Fibroblast of lung (primary cell): ENCODE data around the gene SPEM1. TPM values are rescaled to one million over a fixed set of nuclear protein-coding genes. Genes with fewer than 3 reads are reported as not detected.

Experiments
- DNase-seq, 2 donors: peaks; one replicate each; pipeline versions ENCODE4 v3.0.0 to v3.0.0-alpha.2; 2010; ENCODE audit warnings: low read depth in 2 of 2
- H2AFZ ChIP-seq: 2 replicates; pipeline ENCODE4 v1.5.1; 2012; ENCODE audit warnings: low read length, control low read depth, inconsistent platforms
- H3K27ac ChIP-seq: 2 replicates; pipeline ENCODE4 v1.5.1; 2011; ENCODE audit warnings: low read length, control low read depth; ENCODE audit not compliant: insufficient read depth
- H3K27me3 ChIP-seq: 2 replicates; pipeline ENCODE4 v1.5.1; 2011; ENCODE audit warnings: mild to moderate bottlenecking, low read length; ENCODE audit not compliant: control insufficient read depth, insufficient read depth
- H3K36me3 ChIP-seq: 2 replicates; pipeline ENCODE4 v1.5.1; 2011; ENCODE audit warnings: low read length; ENCODE audit not compliant: control insufficient read depth, insufficient read depth
- H3K4me1 ChIP-seq: 2 replicates; pipeline ENCODE4 v1.5.1; 2011; ENCODE audit warnings: low read length; ENCODE audit not compliant: control insufficient read depth, insufficient read depth; ENCODE audit errors: extremely low read depth
- H3K4me2 ChIP-seq: 2 replicates; pipeline ENCODE4 v1.5.1; 2011; ENCODE audit warnings: low read length, control low read depth; ENCODE audit not compliant: insufficient read depth; ENCODE audit errors: extremely low read depth
- H3K4me3 ChIP-seq, 4 experiments: fragments of 200-600 bp in 1 of 4; sonication (generic) in 1 of 4; replicated peaks in 1 of 4; 2 replicates each; pipeline ENCODE4 v1.5.1; 2011 to 2016; ENCODE audit warnings: low read length in 4 of 4, low read depth in 3 of 4, mild to moderate bottlenecking in 3 of 4, control low read depth in 2 of 4, inconsistent platforms in 1 of 4, mixed read lengths in 1 of 4; ENCODE audit not compliant: insufficient read depth in 1 of 4; ENCODE audit errors: control extremely low read depth in 1 of 4
- H3K79me2 ChIP-seq: 2 replicates; pipeline ENCODE4 v1.5.1; 2012; ENCODE audit warnings: mild to moderate bottlenecking, low read length, inconsistent platforms; ENCODE audit not compliant: control insufficient read depth, insufficient read depth
- H3K9ac ChIP-seq: 2 replicates; pipeline ENCODE4 v1.5.1; 2011; ENCODE audit warnings: mild to moderate bottlenecking, low read length, control low read depth; ENCODE audit not compliant: insufficient read depth
- H3K9me3 ChIP-seq: 2 replicates; pipeline ENCODE4 v1.5.1; 2012; ENCODE audit warnings: low read depth, low read length; ENCODE audit not compliant: control insufficient read depth, insufficient read depth
- H4K20me1 ChIP-seq: 2 replicates; pipeline ENCODE4 v1.5.1; 2011; ENCODE audit warnings: low read length; ENCODE audit not compliant: control insufficient read depth, insufficient read depth; ENCODE audit errors: extremely low read depth
- CTCF ChIP-seq, 2 donors: IDR thresholded peaks in 1 of 2; conservative IDR thresholded peaks in 1 of 2; 1 replicate in 1 of 2; 2 replicates in 1 of 2; pipeline ENCODE4 v1.5.1; 2011 to 2012; ENCODE audit warnings: low read length in 2 of 2, control low read depth in 1 of 2, inconsistent platforms in 1 of 2, low read depth in 1 of 2, mild to moderate bottlenecking in 1 of 2
- EZH2 ChIP-seq: IDR thresholded peaks from 2 replicates; pipeline ENCODE4 v1.5.1; 2012; ENCODE audit warnings: low read length, control low read depth, mild to moderate bottlenecking; ENCODE audit errors: missing control alignments
- polyA plus RNA-seq, 2 donors: library from polyadenylated mRNA; depleted of rRNA in 1 of 2; stranded (reverse) in 1 of 2; unstranded in 1 of 2; fragments of >200 nt; gene quantifications; 2 replicates each; pipeline ENCODE4 v1.2.1, GENCODE V29; 2011 to 2012; ENCODE audit warnings: missing spikeins in 1 of 2
- total RNA-seq: library from RNA; depleted of rRNA; stranded (reverse); fragments of >200 nt; gene quantifications from 2 replicates; pipeline ENCODE4 v1.2.1, GENCODE V29; 2014

Gene SPEM1
- total and polyA plus RNA-seq, 2 donors (not counting 1 experiment from before 2014, with no cell fraction given), result not detected

GRCh38 chr17:7466639-7467341 is 46.7 kb downstream of the SPEM1 start:
- Histone ChIP-seq H3K4me2 (peak overlapping the region; percentile 25), H3K4me1 (peaks cover 14% of the 10 kb centered on the region), H3K27me3 (no peaks in the 10 kb centered on the region), H3K9me3 (no peaks in the 10 kb centered on the region), H4K20me1 (no peaks in the 10 kb centered on the region), H3K79me2 (peaks cover 40% of the 10 kb centered on the region), H3K9ac (peak overlapping the region; percentile 16), H3K36me3 (peaks cover 22% of the 10 kb centered on the region), H3K27ac (peak overlapping the region; percentile 68), H3K4me3 (no peak overlapping the region), H2AFZ (no peak overlapping the region)
- TF ChIP-seq CTCF (conservative IDR thresholded peaks at IDR 0.05 in 1 of 2, IDR thresholded peaks at IDR 0.05 in 1 of 2; ENCODE audit: low read depth in 1 of 2, low read length in 2 of 2), result no peak
- no peak for TF ChIP-seq EZH2
- DNase-seq, result peak; percentile 56 to 71

GRCh38 chr17:7467498-7467897 is 47.4 kb downstream of the SPEM1 start:
- H3K9ac ChIP-seq, result no peak overlapping the region
- H3K4me2 ChIP-seq, result no peak overlapping the region
- peaks cover 14% of the 10 kb centered on the region for H3K4me1 ChIP-seq
- TF ChIP-seq EZH2, result no peak
- TF ChIP-seq CTCF (conservative IDR thresholded peaks at IDR 0.05 in 1 of 2, IDR thresholded peaks at IDR 0.05 in 1 of 2; ENCODE audit: low read depth in 1 of 2, low read length in 2 of 2), result no peak
- H3K79me2 ChIP-seq, result peaks cover 45% of the 10 kb centered on the region
- H3K27me3 ChIP-seq, result no peaks in the 10 kb centered on the region
- H3K36me3 ChIP-seq, result peaks cover 18% of the 10 kb centered on the region
- H3K4me3 ChIP-seq, result no peak overlapping the region
- H2AFZ ChIP-seq, result no peak overlapping the region
- H4K20me1 ChIP-seq, result no peaks in the 10 kb centered on the region
- peak overlapping the region; percentile 68 for H3K27ac ChIP-seq
- DNase-seq, result no peak
- H3K9me3 ChIP-seq, result no peaks in the 10 kb centered on the region

- no peaks in the 10 kb centered on the region for H4K20me1 ChIP-seq
- H2AFZ ChIP-seq, result no peak overlapping the region
- no peak overlapping the region for H3K27ac ChIP-seq
- no peak overlapping the region for H3K4me3 ChIP-seq
- no peaks in the 10 kb centered on the region for H3K9me3 ChIP-seq
- peaks cover 48% of the 10 kb centered on the region for H3K79me2 ChIP-seq
- no peak overlapping the region for H3K9ac ChIP-seq
- DNase-seq, result no peak
- H3K4me2 ChIP-seq, result no peak overlapping the region
- H3K4me1 ChIP-seq, result peaks cover 14% of the 10 kb centered on the region
- no peaks in the 10 kb centered on the region for H3K27me3 ChIP-seq
- no peak for TF ChIP-seq EZH2
- TF ChIP-seq CTCF (conservative IDR thresholded peaks at IDR 0.05 in 1 of 2, IDR thresholded peaks at IDR 0.05 in 1 of 2; ENCODE audit: low read depth in 1 of 2, low read length in 2 of 2), result no peak
- peaks cover 12% of the 10 kb centered on the region for H3K36me3 ChIP-seq
These were observed 48.2 kb downstream of the SPEM1 start for GRCh38 chr17:7468290-7468689.
